Urinary bladder (tissue), 4 donors: ENCODE results near the gene ST3GAL5. TPM values are rescaled to one million over a fixed set of nuclear protein-coding genes. Genes with fewer than 3 reads are reported as not detected.

Experiments
- DNase-seq: peaks from one replicate; pipeline ENCODE4 v3.0.0-alpha.2; 2015; ENCODE audit errors: extremely low spot score
- H3K27ac ChIP-seq: one replicate; pipeline ENCODE4 v1.5.1; 2013; ENCODE audit warnings: low read depth, mild to moderate bottlenecking, moderate library complexity
- H3K36me3 ChIP-seq: one replicate; pipeline ENCODE4 v1.6.1; 2013; ENCODE audit warnings: mild to moderate bottlenecking, moderate library complexity; ENCODE audit not compliant: insufficient read depth
- H3K4me1 ChIP-seq: one replicate; pipeline ENCODE4 v1.6.1; 2013; ENCODE audit warnings: mild to moderate bottlenecking, moderate library complexity; ENCODE audit not compliant: insufficient read depth
- H3K4me3 ChIP-seq: one replicate; pipeline ENCODE4 v1.5.1; 2013; ENCODE audit warnings: low read depth, low read length
- WGBS: extraction: QIAGEN DNeasy Blood & Tissue Kit; methylation state at CpG from one replicate; pipeline ENCODE4 v1.1.7; 2013; 5-methylcytosine and 5-hydroxymethylcytosine counted together
- polyA plus RNA-seq: library from polyadenylated mRNA; stranded (reverse); fragments of 200-250 nt; gene quantifications from one replicate; pipeline ENCODE4 v1.2.3, GENCODE V29; 2013
- total RNA-seq: library from RNA; depleted of rRNA; stranded (reverse); fragments of >200 nt; gene quantifications from one replicate; pipeline ENCODE4 v1.2.3, GENCODE V29; 2014
- donor health status: healthy with polysubstance abuse.
- donor health status: healthy.

The ST3GAL5 gene
- total and polyA plus RNA-seq, 2 donors: 31.1 to 59.4 TPM

DNA sequence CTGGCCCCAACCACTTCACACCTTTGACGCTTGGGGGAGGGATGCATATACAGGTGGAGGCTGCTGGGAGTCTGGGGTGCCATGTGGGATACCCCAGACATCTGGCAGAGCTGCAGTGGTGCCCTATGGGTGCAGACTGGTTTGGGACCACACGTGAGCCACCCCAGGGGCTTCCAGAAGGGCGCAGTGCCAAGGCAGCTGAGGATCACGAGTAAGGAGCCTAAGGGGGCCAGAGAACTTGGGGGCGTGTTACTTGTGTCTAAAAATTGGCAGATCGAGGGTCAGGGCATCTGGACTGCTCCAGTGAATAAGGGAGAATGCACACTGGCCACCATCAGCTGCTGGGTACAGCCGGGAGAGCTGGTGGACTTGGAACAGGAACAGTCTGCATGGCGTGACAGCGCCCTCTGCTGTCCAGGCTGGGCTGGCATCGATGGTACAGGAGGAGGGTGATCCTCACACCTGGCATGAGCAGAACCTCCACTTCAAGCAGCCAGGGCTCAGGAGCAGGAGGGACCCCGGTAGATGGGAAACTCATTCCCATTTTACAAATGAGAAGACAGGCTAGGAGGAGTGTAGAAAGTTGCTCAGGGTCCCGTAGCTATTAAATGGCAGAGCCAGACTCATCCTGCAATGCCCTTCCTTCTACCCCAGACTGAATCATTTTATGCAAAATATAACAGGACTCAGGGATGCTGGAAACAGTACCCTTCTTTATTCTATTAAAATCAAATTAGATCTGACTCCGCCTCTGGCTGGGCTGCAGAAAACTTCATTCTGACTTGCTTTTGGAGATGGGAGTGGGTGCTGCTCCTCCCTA is 74.6 kb downstream of the ST3GAL5 start:
- 28% methylated on average over 13 of the region's 13 CpGs for WGBS
- Histone ChIP-seq H3K27ac (no peak overlapping the region), H3K36me3 (no peaks in the 10 kb centered on the region), H3K4me3 (no peak overlapping the region), H3K4me1 (no peaks in the 10 kb centered on the region)
- DNase-seq: peak; percentile 65

- Histone ChIP-seq H3K4me1 (no peaks in the 10 kb centered on the region), H3K4me3 (no peak overlapping the region), H3K36me3 (no peaks in the 10 kb centered on the region), H3K27ac (no peak overlapping the region)
- no peak for DNase-seq
- 93% methylated on average over 7 of the region's 7 CpGs for WGBS
These were observed 75.4 kb downstream of the ST3GAL5 start for GRCh38 chr2:85813211-85813981.

DNA sequence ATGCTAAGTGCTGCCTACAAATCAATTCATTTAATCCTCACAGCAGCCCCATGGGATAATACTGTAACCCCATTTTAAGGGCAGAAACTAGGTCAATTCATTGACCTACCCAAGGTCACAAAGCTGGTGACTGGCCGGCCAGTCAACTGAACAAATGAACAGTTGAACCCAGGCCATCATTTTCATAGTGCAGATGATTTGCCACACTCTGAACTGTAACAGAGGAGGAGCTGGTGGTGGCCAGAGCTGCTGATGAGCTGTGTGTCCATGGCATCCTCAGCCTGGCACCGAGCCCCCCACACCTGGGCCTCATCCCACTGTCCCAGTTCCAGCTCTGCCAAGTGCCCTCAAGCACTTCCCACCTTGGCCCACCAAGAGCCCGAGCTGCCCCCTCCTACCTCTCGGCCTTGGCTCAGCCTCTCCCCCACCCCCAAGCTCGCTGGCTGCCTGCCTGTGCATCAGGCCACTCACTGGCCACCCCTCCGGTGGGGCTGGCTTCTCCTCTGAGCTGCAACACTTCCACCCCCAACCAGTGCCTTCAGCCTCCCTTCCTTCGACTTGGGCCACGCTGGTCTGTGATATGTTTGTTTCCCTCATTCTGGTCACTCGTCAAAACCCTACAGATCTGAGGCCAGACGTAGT is 76.6 kb downstream of the ST3GAL5 start:
- 85% methylated on average over 10 of the region's 10 CpGs for WGBS
- no peaks in the 10 kb centered on the region for H3K4me1 ChIP-seq
- no peaks in the 10 kb centered on the region for H3K36me3 ChIP-seq
- H3K4me3 ChIP-seq: no peak overlapping the region
- no peak overlapping the region for H3K27ac ChIP-seq
- no peak for DNase-seq

- 26% methylated on average over 41 of the region's 41 CpGs for WGBS
- H3K4me3 ChIP-seq: no peak overlapping the region
- peak; percentile 64 for DNase-seq
- peak overlapping the region; percentile 30 for H3K27ac ChIP-seq
- no peaks in the 10 kb centered on the region for H3K4me1 ChIP-seq
- H3K36me3 ChIP-seq: no peaks in the 10 kb centered on the region
These were observed 77.4 kb downstream of the ST3GAL5 start for GRCh38 chr2:85811180-85812093.

- H3K27ac ChIP-seq: no peak overlapping the region
- no peaks in the 10 kb centered on the region for H3K36me3 ChIP-seq
- no peaks in the 10 kb centered on the region for H3K4me1 ChIP-seq
- H3K4me3 ChIP-seq: no peak overlapping the region
- WGBS: 65% methylated on average over 16 of the region's 16 CpGs
- no peak for DNase-seq
These were observed 78.2 kb downstream of the ST3GAL5 start for GRCh38 chr2:85810371-85811179.

DNA sequence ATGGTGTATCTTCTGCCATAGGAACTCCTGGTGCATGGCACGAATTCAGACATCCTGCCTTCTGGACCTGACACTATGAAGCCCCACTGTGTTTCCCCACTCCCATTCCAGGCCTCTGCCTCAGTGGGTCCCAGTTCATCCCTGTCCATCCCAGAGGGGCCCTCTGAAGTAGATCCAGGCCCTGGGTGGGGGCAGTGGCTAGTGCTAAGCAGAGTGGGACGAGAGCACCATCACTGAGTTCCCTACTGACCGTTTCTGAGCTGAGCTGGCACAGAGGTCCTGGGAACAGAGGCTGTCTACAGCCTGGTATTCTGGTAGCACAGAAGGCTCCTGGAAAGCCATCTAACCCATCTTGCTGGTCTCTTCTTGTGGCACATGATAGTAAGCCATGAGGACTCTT is 81.0 kb downstream of the ST3GAL5 start:
- no peak overlapping the region for H3K4me3 ChIP-seq
- DNase-seq: no peak
- H3K36me3 ChIP-seq: no peaks in the 10 kb centered on the region
- H3K4me1 ChIP-seq: no peaks in the 10 kb centered on the region
- WGBS: 94% methylated on average over 3 of the region's 3 CpGs
- no peak overlapping the region for H3K27ac ChIP-seq

DNA sequence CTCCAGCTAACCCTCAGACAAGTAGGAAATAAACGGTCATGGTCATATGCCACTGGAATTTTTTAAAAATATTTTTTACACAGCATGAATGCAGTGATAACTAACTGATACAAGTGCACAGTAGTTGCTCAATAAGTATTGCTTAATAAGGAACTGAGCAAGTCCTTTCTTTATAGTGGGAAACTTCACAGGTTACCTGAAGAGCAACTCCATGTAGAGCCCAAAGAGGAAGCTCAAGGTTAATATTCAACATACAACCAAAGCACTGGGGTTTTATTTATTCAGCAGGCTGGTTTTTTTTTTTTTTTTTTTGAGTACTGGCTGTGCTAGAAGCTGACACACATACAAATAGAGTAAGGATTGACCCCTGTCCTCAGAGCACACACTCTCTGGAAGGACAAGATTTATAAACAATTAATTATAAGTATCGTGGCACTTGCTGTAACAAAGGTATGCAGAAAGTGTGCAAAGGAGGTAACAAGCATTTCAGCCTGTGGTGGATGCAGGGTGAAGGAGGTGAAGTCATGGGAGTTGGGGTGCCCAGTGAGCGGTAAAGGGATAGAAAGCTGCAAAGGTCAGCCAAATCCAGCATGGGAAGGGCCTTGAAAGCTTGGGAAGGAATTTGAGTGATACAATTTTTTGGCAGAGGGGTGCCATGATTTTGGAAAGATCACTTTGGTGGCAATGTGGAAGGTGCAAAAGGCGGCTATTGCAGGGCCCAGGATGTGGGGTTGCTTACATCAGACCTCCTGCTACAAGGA is 82.3 kb downstream of the ST3GAL5 start:
- no peak overlapping the region for H3K4me3 ChIP-seq
- no peaks in the 10 kb centered on the region for H3K36me3 ChIP-seq
- 91% methylated on average over 4 of the region's 4 CpGs for WGBS
- no peaks in the 10 kb centered on the region for H3K4me1 ChIP-seq
- no peak for DNase-seq
- H3K27ac ChIP-seq: no peak overlapping the region

- H3K4me1 ChIP-seq: no peaks in the 10 kb centered on the region
- no peak for DNase-seq
- WGBS: 0% methylated on average over 1 of the region's 1 CpG
- no peak overlapping the region for H3K27ac ChIP-seq
- no peaks in the 10 kb centered on the region for H3K36me3 ChIP-seq
- H3K4me3 ChIP-seq: no peak overlapping the region
These were observed 84.2 kb downstream of the ST3GAL5 start for GRCh38 chr2:85804583-85804982.

DNA sequence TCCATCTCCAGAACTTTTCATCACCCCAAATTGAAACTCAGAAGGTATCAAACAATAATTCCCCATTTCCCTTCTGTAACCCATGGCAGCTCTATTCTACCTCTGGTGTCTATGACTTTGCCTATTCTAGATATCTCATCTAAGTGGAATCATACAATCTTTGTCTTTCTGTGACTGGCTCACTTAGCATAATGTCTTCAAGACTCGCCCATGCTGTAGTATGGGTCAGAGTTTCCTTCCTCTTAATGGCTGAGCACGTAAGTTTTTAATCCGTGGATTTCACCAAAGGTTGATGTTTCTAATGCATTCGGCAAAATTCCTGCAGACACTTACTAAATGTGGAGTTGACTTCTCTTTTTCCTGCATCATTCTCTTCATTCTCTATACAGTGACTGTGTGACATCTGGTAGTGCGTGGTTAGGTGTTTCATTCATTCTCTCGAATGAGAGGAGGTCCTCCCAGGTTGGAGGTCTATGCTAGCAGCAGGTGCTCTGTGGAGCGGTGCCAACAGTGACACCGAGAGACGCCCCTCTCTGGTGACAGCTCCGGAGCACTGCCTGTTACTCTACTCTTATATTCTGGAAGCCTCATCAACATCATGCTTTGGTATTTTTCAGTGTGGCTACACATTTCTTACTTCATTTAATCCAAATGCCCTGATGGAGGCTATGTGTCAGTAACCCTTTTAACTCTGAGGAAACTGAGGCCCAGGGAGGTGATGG is 84.9 kb downstream of the ST3GAL5 start:
- no peak overlapping the region for H3K4me3 ChIP-seq
- no peaks in the 10 kb centered on the region for H3K4me1 ChIP-seq
- H3K36me3 ChIP-seq: no peaks in the 10 kb centered on the region
- H3K27ac ChIP-seq: no peak overlapping the region
- WGBS: 82% methylated on average over 10 of the region's 10 CpGs
- no peak for DNase-seq

DNA sequence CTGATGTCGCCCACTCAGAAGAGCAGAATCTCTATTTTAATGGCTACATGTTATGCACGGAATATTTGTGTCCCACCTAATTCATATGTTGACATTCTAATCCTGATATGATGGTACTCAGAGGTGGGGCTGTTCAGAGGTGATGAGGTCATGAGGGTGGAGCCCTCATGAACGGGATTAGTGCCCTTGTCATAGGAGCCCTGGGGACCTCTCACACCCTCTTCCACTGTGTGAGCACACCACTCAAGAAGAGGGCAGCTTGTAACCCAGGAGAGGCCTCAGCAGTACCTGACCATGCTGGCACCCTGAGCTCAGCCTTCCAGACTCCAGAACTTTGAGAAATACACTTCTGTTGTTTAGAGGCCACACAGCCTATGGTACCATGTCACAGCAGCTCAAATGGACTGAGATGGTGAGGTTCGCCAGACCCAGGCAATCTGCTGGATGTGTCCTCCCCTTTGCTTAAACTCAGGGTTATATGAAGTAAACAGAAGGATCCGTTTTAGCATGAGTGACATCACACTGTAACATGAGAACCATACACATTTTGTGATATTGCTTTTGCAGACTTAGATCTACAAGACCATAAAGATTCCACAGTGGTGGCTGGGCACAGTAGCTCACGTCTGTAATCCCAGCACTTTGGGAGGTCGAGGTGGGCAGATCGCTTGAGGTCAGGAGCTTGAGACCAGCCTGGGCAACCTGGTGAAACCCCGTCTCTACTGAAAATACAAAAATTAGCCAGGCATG is 86.3 kb downstream of the ST3GAL5 start:
- DNase-seq: no peak
- WGBS: 73% methylated on average over 9 of the region's 9 CpGs
- Histone ChIP-seq H3K4me3 (no peak overlapping the region), H3K36me3 (no peaks in the 10 kb centered on the region), H3K27ac (no peak overlapping the region), H3K4me1 (no peaks in the 10 kb centered on the region)

- Histone ChIP-seq H3K4me1 (no peaks in the 10 kb centered on the region), H3K4me3 (no peak overlapping the region), H3K27ac (no peak overlapping the region), H3K36me3 (no peaks in the 10 kb centered on the region)
- WGBS: 94% methylated on average over 5 of the region's 5 CpGs
- DNase-seq: no peak
These were observed 86.9 kb downstream of the ST3GAL5 start for GRCh38 chr2:85801871-85802270.
